HepG2 (cell line): ENCODE data around the gene NT5C3B. TPM values are rescaled to one million over a fixed set of nuclear protein-coding genes. Genes with fewer than 3 reads are reported as not detected.

Experiments
- KDM6A ChIP-seq: IDR thresholded peaks from 2 replicates; pipeline ENCODE4 v1.6.1; 2016; ENCODE audit warnings: low read depth
- KLF12 ChIP-seq: sonication (generic); formaldehyde crosslinking; IDR thresholded peaks from 2 replicates; pipeline ENCODE4 v1.4.0; 2020; ENCODE audit warnings: missing genetic modification reagents, borderline replicate concordance
- MEF2D ChIP-seq: sonication (generic); formaldehyde crosslinking; IDR thresholded peaks from 2 replicates; pipeline ENCODE4 v1.5.1; 2020; ENCODE audit warnings: mild to moderate bottlenecking, missing genetic modification reagents
- MTF2 ChIP-seq: sonication (generic); formaldehyde crosslinking; IDR thresholded peaks from 2 replicates; pipeline ENCODE4 v1.5.0; 2020; ENCODE audit warnings: missing genetic modification reagents, borderline replicate concordance
- RELA ChIP-seq: sonication (generic); formaldehyde crosslinking; IDR thresholded peaks from 2 replicates; pipeline ENCODE4 v1.4.0; 2020; ENCODE audit warnings: missing genetic modification reagents
- REPIN1 ChIP-seq: sonication (generic); formaldehyde crosslinking; IDR thresholded peaks from 2 replicates; pipeline ENCODE4 v1.8.0; 2022; ENCODE audit warnings: missing genetic modification reagents, low read depth, mild to moderate bottlenecking, borderline replicate concordance
- RXRA ChIP-seq: sonication (generic); formaldehyde crosslinking; IDR thresholded peaks from 2 replicates; pipeline ENCODE4 v1.5.1; 2020; ENCODE audit warnings: missing genetic modification reagents
- SMAD1 ChIP-seq: sonication (generic); formaldehyde crosslinking; IDR thresholded peaks from 2 replicates; pipeline ENCODE4 v1.4.0; 2020; ENCODE audit warnings: missing genetic modification reagents, low read depth, mild to moderate bottlenecking, borderline replicate concordance
- ZNF331 ChIP-seq: sonication (generic); formaldehyde crosslinking; IDR thresholded peaks from 2 replicates; pipeline ENCODE4 v1.4.0; 2020; ENCODE audit warnings: missing genetic modification reagents
- ZNF383 ChIP-seq: sonication (generic); formaldehyde crosslinking; IDR thresholded peaks from 2 replicates; pipeline ENCODE4 v1.4.0; 2020; ENCODE audit warnings: missing genetic modification reagents, mild to moderate bottlenecking, borderline replicate concordance
- ZSCAN12 ChIP-seq: sonication (generic); formaldehyde crosslinking; IDR thresholded peaks from 2 replicates; pipeline ENCODE4 v1.9.0; 2021; ENCODE audit warnings: mild to moderate bottlenecking, missing genetic modification reagents
- polyA plus RNA-seq, 8 experiments: library from polyadenylated mRNA; depleted of rRNA in 3 of 8; stranded (reverse) in 7 of 8; unstranded in 1 of 8; fragments of >200 nt; fragmentation: Illumina TruSeq in 4 of 8; extraction: Trizol in 4 of 8; gene quantifications; 2 replicates each; pipeline versions ENCODE4 v1.2.1 to v1.2.3, GENCODE V29; 2011 to 2016; ENCODE audit warnings: low read depth in 4 of 8, missing spikeins in 1 of 8, mixed read lengths in 1 of 8; ENCODE audit not compliant: insufficient read depth in 1 of 8
- total RNA-seq, 5 experiments: library from RNA; depleted of rRNA; stranded (reverse); fragments of >200 nt; fragmentation: Illumina TruSeq; extraction: Trizol; gene quantifications; 2 replicates each; pipeline ENCODE4 v1.2.3, GENCODE V29; 2016; ENCODE audit warnings: low read depth in 1 of 5
- TF ChIP-seq, protein P1 (sequence below): sonication (generic); formaldehyde crosslinking; IDR thresholded peaks from 2 replicates; pipeline ENCODE4 v1.9.0; 2021; ENCODE audit warnings: missing genetic modification reagents, mild to moderate bottlenecking, borderline replicate concordance
- TF ChIP-seq, protein P2 (sequence below): sonication (generic); formaldehyde crosslinking; IDR thresholded peaks from 2 replicates; pipeline ENCODE4 v1.8.1; 2023; ENCODE audit warnings: missing genetic modification reagents, mild to moderate bottlenecking, borderline replicate concordance
- TF ChIP-seq, protein P3 (sequence below): sonication (generic); formaldehyde crosslinking; IDR thresholded peaks from 2 replicates; pipeline ENCODE4 v1.4.0; 2020; ENCODE audit warnings: missing genetic modification reagents
- TF ChIP-seq, protein P4 (sequence below): sonication (generic); formaldehyde crosslinking; IDR thresholded peaks from 2 replicates; pipeline ENCODE4 v1.8.0; 2022; ENCODE audit warnings: missing genetic modification reagents, mild to moderate bottlenecking, inconsistent platforms, borderline replicate concordance
- TF ChIP-seq, protein P5 (sequence below): sonication (generic); formaldehyde crosslinking; IDR thresholded peaks from 2 replicates; pipeline ENCODE4 v1.5.1; 2020; ENCODE audit warnings: mild to moderate bottlenecking, missing genetic modification reagents, moderate library complexity
- TF ChIP-seq, protein P6 (sequence below): sonication (generic); formaldehyde crosslinking; IDR thresholded peaks from 2 replicates; pipeline ENCODE4 v1.8.1; 2023; ENCODE audit warnings: mild to moderate bottlenecking, inconsistent platforms, moderate library complexity, missing genetic modification reagents, borderline replicate concordance
- TF ChIP-seq, protein P7 (sequence below): sonication (generic); formaldehyde crosslinking; IDR thresholded peaks from 2 replicates; pipeline ENCODE4 v1.4.0; 2020; ENCODE audit warnings: mild to moderate bottlenecking, missing genetic modification reagents

Gene NT5C3B
- total and polyA plus RNA-seq, 2 of the 13 experiments (the other 11 are each of a cell fraction or from before 2014, with no cell fraction given): 104 to 126 TPM

DNA sequence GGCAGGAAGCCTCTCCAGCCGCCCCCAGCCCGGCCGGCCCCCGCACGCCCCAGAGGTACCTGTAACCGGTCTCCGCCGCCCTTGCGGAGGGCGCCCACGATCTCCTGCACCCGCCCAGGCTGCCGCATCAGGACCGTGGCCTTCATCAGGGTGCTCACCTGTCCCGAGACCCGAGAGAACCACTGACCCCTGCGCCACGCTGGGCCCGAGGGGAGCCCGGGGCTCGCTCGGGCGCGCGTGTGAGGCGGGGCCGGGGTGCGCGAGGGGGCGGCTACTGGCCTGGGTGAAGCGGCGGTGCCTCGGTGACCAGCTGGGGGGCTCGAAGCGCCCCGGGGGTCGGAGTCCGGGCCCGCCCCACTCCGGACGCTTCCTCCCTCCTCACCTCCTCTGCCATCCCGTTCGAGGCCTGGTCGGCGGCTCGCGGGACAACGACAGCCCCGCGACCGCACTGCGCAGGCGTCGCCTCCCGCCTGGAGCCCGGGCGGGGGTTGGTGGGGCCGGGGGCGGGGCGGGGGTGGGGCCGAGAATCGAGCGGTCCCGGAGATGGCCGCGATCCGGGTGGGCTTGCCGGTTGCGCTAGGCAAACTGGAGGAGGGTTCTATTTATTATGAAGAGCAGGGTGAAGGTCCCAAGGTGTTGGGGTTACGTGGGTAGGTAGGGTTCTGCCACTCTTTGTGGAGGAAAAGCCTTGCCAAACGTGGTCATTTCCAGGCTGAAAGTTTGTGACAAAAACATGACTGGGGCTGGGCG is at the start of gene NT5C3B (continued):
- TF ChIP-seq, protein P1, sequence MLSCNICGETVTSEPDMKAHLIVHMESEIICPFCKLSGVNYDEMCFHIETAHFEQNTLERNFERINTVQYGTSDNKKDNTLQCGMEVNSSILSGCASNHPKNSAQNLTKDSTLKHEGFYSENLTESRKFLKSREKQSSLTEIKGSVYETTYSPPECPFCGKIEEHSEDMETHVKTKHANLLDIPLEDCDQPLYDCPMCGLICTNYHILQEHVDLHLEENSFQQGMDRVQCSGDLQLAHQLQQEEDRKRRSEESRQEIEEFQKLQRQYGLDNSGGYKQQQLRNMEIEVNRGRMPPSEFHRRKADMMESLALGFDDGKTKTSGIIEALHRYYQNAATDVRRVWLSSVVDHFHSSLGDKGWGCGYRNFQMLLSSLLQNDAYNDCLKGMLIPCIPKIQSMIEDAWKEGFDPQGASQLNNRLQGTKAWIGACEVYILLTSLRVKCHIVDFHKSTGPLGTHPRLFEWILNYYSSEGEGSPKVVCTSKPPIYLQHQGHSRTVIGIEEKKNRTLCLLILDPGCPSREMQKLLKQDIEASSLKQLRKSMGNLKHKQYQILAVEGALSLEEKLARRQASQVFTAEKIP: no peak
- TF ChIP-seq, protein P2, sequence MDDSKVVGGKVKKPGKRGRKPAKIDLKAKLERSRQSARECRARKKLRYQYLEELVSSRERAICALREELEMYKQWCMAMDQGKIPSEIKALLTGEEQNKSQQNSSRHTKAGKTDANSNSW (CRISPR knock-in tag): 0 out of 2 replicates have a peak, but pooled peaks have one; percentile 36
- TF ChIP-seq RELA (CRISPR knock-in tag) (no peak), REPIN1 (no peak), ZNF331 (CRISPR knock-in tag) (no peak; the same call in 1 of the 2 replicates), MEF2D (CRISPR knock-in tag) (no peak), ZNF383 (CRISPR knock-in tag) (no peak), MTF2 (no peak), RXRA (CRISPR knock-in tag) (peak; percentile 36; the same call in 1 of the 2 replicates), SMAD1 (CRISPR knock-in tag) (0 out of 2 replicates have a peak, but pooled peaks have one; percentile 16), KDM6A (CRISPR knock-in tag) (no peak), KLF12 (no peak), ZSCAN12 (CRISPR knock-in tag) (no peak)
- TF ChIP-seq, protein P3, sequence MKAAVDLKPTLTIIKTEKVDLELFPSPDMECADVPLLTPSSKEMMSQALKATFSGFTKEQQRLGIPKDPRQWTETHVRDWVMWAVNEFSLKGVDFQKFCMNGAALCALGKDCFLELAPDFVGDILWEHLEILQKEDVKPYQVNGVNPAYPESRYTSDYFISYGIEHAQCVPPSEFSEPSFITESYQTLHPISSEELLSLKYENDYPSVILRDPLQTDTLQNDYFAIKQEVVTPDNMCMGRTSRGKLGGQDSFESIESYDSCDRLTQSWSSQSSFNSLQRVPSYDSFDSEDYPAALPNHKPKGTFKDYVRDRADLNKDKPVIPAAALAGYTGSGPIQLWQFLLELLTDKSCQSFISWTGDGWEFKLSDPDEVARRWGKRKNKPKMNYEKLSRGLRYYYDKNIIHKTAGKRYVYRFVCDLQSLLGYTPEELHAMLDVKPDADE: no peak
- TF ChIP-seq, protein P4, sequence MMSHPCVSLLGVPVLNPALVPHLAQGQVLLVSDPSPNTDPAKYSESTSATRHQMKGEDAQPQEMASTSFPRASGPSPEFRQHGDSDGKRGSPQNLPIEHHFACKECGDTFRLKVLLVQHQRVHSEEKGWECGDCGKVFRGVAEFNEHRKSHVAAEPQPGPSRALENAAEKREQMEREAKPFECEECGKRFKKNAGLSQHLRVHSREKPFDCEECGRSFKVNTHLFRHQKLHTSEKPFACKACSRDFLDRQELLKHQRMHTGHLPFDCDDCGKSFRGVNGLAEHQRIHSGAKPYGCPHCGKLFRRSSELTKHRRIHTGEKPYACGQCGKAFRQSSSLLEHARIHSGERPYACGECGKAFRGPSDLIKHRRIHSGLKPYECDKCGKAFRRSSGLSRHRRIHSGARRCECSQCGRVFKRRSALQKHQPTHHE (CRISPR knock-in tag): no peak
- TF ChIP-seq, protein P5, sequence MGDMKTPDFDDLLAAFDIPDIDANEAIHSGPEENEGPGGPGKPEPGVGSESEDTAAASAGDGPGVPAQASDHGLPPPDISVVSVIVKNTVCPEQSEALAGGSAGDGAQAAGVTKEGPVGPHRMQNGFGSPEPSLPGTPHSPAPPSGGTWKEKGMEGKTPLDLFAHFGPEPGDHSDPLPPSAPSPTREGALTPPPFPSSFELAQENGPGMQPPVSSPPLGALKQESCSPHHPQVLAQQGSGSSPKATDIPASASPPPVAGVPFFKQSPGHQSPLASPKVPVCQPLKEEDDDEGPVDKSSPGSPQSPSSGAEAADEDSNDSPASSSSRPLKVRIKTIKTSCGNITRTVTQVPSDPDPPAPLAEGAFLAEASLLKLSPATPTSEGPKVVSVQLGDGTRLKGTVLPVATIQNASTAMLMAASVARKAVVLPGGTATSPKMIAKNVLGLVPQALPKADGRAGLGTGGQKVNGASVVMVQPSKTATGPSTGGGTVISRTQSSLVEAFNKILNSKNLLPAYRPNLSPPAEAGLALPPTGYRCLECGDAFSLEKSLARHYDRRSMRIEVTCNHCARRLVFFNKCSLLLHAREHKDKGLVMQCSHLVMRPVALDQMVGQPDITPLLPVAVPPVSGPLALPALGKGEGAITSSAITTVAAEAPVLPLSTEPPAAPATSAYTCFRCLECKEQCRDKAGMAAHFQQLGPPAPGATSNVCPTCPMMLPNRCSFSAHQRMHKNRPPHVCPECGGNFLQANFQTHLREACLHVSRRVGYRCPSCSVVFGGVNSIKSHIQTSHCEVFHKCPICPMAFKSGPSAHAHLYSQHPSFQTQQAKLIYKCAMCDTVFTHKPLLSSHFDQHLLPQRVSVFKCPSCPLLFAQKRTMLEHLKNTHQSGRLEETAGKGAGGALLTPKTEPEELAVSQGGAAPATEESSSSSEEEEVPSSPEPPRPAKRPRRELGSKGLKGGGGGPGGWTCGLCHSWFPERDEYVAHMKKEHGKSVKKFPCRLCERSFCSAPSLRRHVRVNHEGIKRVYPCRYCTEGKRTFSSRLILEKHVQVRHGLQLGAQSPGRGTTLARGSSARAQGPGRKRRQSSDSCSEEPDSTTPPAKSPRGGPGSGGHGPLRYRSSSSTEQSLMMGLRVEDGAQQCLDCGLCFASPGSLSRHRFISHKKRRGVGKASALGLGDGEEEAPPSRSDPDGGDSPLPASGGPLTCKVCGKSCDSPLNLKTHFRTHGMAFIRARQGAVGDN (CRISPR knock-in tag): peak; percentile 93
- TF ChIP-seq, protein P6, sequence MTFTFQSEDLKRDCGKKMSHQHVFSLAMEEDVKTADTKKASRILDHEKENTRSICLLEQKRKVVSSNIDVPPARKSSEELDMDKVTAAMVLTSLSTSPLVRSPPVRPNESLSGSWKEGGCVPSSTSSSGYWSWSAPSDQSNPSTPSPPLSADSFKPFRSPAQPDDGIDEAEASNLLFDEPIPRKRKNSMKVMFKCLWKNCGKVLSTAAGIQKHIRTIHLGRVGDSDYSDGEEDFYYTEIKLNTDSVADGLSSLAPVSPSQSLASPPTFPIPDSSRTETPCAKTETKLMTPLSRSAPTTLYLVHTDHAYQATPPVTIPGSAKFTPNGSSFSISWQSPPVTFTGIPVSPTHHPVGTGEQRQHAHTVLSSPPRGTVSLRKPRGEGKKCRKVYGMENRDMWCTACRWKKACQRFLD: no peak
- TF ChIP-seq, protein P7, sequence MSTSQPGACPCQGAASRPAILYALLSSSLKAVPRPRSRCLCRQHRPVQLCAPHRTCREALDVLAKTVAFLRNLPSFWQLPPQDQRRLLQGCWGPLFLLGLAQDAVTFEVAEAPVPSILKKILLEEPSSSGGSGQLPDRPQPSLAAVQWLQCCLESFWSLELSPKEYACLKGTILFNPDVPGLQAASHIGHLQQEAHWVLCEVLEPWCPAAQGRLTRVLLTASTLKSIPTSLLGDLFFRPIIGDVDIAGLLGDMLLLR: peak; percentile 86
